ENCODE results near the gene AOC3. TPM values are rescaled to one million over a fixed set of nuclear protein-coding genes. Genes with fewer than 3 reads are reported as not detected.

AOC3 gene
- total and polyA plus RNA-seq, 2 of the 13 experiments (the other 11 are each of a cell fraction or from before 2014, with no cell fraction given): 8.7 to 51.7 TPM

- TF ChIP-seq ZNF703 (CRISPR knock-in tag; IDR thresholded peaks at IDR 0.05; ENCODE audit: borderline replicate concordance) (no peak), SNAPC2 (CRISPR knock-in tag; IDR thresholded peaks at IDR 0.05) (no peak), SKI (IDR thresholded peaks at IDR 0.05; ENCODE audit: partially characterized antibody) (peak; percentile 59), HDAC6 (IDR thresholded peaks at IDR 0.05; ENCODE audit: low read depth, low read length) (no peak), ZBTB20 (CRISPR knock-in tag; IDR thresholded peaks at IDR 0.05; ENCODE audit: borderline replicate concordance, low read depth) (peak; percentile 74; the same call in 1 of the 2 replicates), SALL2 (CRISPR knock-in tag; IDR thresholded peaks at IDR 0.05) (no peak), WIZ (CRISPR knock-in tag; IDR thresholded peaks at IDR 0.05) (no peak), ZSCAN20 (CRISPR knock-in tag; IDR thresholded peaks at IDR 0.05; ENCODE audit: borderline replicate concordance) (no peak), PCBP2 (optimal IDR thresholded peaks at IDR 0.05; ENCODE audit: low read depth, low read length, poor library complexity, severe bottlenecking) (no peak), ZNF354B (CRISPR knock-in tag; IDR thresholded peaks at IDR 0.05) (no peak), TRIM24 (CRISPR knock-in tag; IDR thresholded peaks at IDR 0.05) (no peak), PBX2 (CRISPR knock-in tag; IDR thresholded peaks at IDR 0.05) (peak; percentile 39; the same call in 1 of the 2 replicates), ZSCAN31 (CRISPR knock-in tag; IDR thresholded peaks at IDR 0.05; ENCODE audit: low read depth) (peak; percentile 82), ZNF18 (CRISPR knock-in tag; IDR thresholded peaks at IDR 0.05; ENCODE audit: insufficient replicate concordance) (peak; percentile 29), ZNF343 (CRISPR knock-in tag; IDR thresholded peaks at IDR 0.05) (no peak; the same call in 1 of the 2 replicates), ZC3H13 (CRISPR knock-in tag; IDR thresholded peaks at IDR 0.05) (peak; percentile 5; the same call in 1 of the 2 replicates)
- TF ChIP-seq, protein P1, sequence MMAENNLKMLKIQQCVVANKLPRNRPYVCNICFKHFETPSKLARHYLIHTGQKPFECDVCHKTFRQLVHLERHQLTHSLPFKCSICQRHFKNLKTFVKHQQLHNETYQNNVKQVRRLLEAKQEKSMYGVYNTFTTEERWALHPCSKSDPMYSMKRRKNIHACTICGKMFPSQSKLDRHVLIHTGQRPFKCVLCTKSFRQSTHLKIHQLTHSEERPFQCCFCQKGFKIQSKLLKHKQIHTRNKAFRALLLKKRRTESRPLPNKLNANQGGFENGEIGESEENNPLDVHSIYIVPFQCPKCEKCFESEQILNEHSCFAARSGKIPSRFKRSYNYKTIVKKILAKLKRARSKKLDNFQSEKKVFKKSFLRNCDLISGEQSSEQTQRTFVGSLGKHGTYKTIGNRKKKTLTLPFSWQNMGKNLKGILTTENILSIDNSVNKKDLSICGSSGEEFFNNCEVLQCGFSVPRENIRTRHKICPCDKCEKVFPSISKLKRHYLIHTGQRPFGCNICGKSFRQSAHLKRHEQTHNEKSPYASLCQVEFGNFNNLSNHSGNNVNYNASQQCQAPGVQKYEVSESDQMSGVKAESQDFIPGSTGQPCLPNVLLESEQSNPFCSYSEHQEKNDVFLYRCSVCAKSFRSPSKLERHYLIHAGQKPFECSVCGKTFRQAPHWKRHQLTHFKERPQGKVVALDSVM (CRISPR knock-in tag; IDR thresholded peaks at IDR 0.05): no peak
- TF ChIP-seq, protein P2, sequence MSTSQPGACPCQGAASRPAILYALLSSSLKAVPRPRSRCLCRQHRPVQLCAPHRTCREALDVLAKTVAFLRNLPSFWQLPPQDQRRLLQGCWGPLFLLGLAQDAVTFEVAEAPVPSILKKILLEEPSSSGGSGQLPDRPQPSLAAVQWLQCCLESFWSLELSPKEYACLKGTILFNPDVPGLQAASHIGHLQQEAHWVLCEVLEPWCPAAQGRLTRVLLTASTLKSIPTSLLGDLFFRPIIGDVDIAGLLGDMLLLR (CRISPR knock-in tag; IDR thresholded peaks at IDR 0.05): no peak
- TF ChIP-seq, protein P3, sequence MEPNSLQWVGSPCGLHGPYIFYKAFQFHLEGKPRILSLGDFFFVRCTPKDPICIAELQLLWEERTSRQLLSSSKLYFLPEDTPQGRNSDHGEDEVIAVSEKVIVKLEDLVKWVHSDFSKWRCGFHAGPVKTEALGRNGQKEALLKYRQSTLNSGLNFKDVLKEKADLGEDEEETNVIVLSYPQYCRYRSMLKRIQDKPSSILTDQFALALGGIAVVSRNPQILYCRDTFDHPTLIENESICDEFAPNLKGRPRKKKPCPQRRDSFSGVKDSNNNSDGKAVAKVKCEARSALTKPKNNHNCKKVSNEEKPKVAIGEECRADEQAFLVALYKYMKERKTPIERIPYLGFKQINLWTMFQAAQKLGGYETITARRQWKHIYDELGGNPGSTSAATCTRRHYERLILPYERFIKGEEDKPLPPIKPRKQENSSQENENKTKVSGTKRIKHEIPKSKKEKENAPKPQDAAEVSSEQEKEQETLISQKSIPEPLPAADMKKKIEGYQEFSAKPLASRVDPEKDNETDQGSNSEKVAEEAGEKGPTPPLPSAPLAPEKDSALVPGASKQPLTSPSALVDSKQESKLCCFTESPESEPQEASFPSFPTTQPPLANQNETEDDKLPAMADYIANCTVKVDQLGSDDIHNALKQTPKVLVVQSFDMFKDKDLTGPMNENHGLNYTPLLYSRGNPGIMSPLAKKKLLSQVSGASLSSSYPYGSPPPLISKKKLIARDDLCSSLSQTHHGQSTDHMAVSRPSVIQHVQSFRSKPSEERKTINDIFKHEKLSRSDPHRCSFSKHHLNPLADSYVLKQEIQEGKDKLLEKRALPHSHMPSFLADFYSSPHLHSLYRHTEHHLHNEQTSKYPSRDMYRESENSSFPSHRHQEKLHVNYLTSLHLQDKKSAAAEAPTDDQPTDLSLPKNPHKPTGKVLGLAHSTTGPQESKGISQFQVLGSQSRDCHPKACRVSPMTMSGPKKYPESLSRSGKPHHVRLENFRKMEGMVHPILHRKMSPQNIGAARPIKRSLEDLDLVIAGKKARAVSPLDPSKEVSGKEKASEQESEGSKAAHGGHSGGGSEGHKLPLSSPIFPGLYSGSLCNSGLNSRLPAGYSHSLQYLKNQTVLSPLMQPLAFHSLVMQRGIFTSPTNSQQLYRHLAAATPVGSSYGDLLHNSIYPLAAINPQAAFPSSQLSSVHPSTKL (CRISPR knock-in tag; IDR thresholded peaks at IDR 0.05): peak; percentile 93
These were observed 49.7 kb downstream of the AOC3 start, which contains the start of gene G6PC1 (continued) for GRCh38 chr17:42900460-42901331.

Data from HepG2 (cell line).